Hematopoietic multipotent progenitor cell treated with erythropoietin and hydrocortisone succinate and interleukin-3 and kit ligand, for 8 days (in vitro differentiated cells): Measurements from ENCODE around the gene CNPY3.

Experiments
- DNase-seq: peaks from one replicate; pipeline ENCODE4 v3.0.0-alpha.2; 2015

The CNPY3 gene

GRCh38 chr6:42984924-42985475, 55.7 kb downstream of the CNPY3 start:
- peak; percentile 21 for DNase-seq

- no peak for DNase-seq
Measured at GRCh38 chr6:42987533-42988451, 58.5 kb downstream of the CNPY3 start.

GRCh38 chr6:42988486-42989020, 59.3 kb downstream of the CNPY3 start:
- no peak for DNase-seq
